Dermis microvascular lymphatic vessel endothelial cell (primary cell): Measurements from ENCODE around the gene GOLGA8N. TPM values are rescaled to one million over a fixed set of nuclear protein-coding genes. Genes with fewer than 3 reads are reported as not detected.
"Not testable (repeated sequence)": the region's sequence is repeated elsewhere in the genome, so short reads cannot be mapped to it uniquely, and the experiment has no call there.

Experiments
- DNase-seq, 2 donors: peaks; one replicate each; pipeline versions ENCODE4 v3.0.0 to v3.0.0-alpha.2; 2010; ENCODE audit warnings: low read depth in 2 of 2
- total RNA-seq: library from RNA; depleted of rRNA; stranded (reverse); fragments of >200 nt; gene quantifications from 2 replicates; pipeline ENCODE4 v1.2.1, GENCODE V29; 2014

GOLGA8N gene
- 0.39 and 1.0 TPM in 2 replicates for total RNA-seq

DNA sequence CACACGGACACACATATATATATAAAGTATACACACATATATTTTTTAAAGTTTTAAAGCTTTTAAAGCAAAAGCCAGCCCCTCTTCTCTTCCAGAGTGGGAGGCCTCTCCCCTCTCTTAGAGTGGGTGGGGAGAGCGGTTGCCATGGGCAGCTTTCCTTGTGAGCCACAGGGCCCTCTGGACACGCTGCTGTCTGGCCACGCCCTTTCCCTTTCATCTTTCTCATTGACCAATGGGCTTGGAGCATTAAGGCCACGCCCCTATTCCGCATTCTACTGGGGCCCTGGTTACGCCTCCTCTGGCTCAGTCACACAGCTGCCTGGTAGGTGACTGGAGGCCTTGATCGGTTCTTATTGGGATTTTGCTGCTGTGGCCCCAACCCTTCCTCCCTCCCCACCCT, at the start of gene GOLGA8N:
Gene GOLGA8N (plus strand): TSS at position 306 of the 400 bp plus-strand sequence.
- not testable (repeated sequence) for DNase-seq

DNA sequence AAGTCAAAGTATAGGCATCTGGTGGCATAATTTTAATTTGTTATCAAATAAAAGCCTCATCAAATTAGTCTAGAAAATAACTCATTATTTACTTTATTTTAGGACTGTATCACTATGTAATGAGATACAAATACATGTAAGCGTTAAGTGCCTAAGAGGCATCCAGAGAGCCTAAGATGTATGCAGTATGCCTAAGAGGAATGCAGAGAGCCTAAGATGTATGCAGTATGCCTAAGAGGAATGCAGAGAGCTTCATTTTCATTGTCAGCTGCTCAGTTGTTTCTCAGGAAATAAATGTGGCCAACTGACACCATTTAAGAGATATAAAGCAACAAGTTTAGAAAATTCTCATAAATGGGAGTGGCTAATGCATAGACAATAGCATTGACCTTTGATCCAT, 49.8 kb upstream of the GOLGA8N start:
- DNase-seq = not testable (repeated sequence)

DNA sequence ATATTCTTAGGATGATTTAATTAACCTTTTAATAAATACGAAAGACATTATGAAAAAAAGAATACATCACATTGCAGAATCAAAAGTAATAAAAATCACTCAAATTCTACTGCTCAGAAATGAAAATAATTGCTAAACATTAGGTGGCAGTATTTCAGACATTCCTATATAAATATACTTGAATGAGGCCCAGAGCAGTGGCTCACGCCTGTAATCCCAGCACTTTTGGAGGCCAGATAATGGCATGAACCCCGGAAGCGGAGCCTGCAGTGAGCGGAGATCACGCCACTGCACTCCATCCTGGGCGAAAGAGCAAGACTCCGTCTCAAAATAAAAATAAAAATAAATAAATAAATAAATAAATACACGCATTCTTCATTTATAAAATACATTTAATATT, 48.1 kb upstream of the GOLGA8N start:
- not testable (repeated sequence) for DNase-seq

- DNase-seq = not testable (repeated sequence)
Measured at GRCh38 chr15:32554587-32554986, 38.7 kb upstream of the GOLGA8N start.

DNA sequence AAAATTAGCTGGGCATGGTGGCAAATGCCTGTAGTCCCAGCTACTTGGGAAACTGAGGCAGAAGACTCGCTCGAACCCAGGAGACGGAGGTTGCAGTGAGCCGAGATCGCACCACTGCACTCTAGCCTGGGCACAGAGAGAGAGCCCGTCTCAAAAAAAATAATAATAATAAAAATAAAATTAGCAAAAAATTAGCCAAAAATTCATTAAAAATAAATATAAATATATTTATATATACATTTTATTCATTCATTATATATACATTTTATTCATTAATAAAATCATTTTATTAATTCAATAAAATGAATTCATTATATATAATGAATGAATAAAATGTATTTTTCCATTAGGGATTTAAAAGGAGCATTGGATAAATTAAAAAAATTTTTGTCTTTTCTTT, 31.1 kb upstream of the GOLGA8N start:
- not testable (repeated sequence) for DNase-seq

DNA sequence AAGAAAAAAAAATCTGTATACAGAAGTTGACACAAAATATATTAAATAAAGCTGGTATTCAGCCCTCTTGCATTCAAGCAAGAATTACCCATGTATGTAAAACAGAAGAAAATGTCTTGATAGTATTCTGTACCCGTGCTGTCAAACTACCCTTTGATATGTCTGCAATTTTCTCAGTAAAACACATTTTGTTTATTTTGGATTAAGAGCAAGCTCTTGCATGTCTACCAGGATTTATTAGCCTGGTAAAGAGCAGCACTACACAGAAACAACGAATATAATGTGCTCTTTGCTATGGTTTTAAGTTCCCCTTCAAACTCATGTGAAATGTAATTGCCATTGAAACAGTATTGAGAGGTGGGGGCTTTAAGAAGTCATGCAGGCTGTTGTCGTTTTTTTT, 24.3 kb upstream of the GOLGA8N start:
- not testable (repeated sequence) for DNase-seq

- DNase-seq = not testable (repeated sequence)
Measured at GRCh38 chr15:32578482-32578881, 14.8 kb upstream of the GOLGA8N start.

DNA sequence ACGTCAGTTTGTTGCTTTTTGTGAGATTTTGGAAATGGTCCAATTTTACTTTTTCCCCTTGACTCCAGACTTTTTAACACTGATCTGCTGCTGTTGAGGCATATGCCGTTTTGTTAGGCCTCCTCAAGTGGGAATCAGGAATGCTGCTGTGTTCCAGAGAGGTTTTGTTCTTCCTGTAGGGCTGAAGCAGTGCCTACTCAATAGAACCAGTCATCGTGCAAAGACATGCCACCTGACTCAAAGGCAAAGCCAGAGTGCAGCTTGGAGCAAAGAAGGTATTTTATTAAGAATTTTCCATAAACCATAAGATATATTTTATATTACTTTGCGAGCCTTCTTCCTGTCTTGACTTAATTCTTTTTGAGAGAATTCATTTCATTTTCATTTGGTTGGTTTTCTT, 7.4 kb upstream of the GOLGA8N start:
- not testable (repeated sequence) for DNase-seq

DNA sequence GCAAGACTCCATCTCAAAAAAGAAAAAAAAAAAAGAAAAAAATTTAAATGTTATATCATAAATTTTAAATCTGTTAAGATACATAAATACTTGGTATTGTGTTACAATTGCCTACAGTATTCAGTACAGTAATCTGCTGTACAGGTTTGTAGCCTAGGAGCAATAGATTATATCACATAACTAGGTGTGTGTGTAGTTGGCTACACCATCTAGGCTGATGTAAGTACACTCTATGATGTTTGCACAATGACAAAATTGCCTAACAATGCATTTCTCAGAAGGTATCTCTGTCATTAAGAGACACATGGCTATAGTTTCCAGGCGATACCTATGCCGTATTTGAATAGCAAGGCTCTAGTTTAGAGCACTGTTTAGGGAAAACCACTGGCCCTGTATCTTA, 16.3 kb downstream of the GOLGA8N start:
- DNase-seq = not testable (repeated sequence)

DNA sequence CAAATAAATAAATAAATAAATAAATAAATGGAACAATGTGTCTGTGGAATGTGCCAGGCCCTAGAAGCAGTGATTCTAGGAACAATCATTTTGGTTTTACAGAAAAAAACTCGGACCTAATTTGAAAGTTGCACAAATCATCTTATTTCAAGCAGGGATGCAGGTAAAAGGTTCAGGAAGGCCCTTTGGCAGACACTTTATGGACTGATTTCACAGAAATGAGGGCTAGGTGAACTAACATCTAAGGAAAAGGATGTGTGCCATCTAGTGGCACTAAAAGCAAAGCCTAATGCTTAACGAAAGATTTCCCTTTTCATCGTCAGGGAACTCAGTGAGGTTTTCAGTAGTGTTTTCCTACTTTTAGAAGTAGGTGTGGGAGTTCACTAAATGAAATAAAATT, 17.5 kb downstream of the GOLGA8N start:
- peak; percentile 55 to 66 for DNase-seq

GRCh38 chr15:32614712-32615050, 21.4 kb downstream of the GOLGA8N start:
- DNase-seq = not testable (repeated sequence)

DNA sequence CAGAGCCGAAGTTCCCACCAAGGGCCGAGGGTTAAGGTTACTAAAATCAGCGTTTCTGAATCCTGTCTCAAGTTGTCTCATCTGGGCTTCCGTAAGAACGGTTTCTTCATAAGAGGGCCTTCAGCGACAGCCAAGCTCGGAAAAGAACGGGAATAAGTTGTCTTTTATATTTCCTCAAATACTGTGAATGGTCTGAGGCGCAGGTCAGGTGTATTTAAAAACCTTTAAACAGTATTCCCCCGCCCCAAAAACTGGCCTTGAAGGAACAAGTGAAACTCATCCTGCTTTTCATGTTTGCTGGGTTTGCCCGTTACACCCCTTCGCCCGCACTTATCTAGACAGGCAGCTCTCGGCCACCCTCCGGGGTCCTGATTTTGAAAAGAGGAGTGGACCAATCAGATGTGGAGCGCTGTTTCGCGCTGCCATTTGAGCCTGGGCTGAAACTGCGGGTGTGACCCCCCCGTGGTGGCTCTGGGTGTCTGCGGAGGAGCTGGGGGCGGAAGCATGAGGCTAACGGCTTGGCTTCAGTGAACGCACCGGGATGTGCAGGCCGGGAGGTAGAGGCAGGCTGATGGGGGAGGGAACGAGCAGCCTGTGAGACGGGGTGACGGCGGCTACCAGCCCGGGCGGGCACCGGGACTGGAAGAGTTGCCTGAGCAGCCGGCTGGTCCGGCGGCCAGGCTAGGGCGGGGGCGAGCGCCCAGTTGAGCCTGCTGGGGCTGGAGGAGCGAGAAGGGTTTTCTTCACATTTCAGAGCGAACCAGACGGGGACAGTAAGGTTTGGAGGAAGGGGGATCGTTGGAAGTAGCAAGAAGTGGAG, 22.0 kb downstream of the GOLGA8N start, which contains the start of gene ARHGAP11A:
Gene ARHGAP11A (plus strand): TSS at position 454 of the 820 bp plus-strand sequence. CDS start 708 bp downstream, outside the sequence.
- DNase-seq = peak; percentile 76 to 83

GRCh38 chr15:32615871-32616426, 22.7 kb downstream of the GOLGA8N start:
- peak in 1 of 2 donors; percentile 14 for DNase-seq

- no peak for DNase-seq
Measured at GRCh38 chr15:32636410-32636809, 43.2 kb downstream of the GOLGA8N start.

DNA sequence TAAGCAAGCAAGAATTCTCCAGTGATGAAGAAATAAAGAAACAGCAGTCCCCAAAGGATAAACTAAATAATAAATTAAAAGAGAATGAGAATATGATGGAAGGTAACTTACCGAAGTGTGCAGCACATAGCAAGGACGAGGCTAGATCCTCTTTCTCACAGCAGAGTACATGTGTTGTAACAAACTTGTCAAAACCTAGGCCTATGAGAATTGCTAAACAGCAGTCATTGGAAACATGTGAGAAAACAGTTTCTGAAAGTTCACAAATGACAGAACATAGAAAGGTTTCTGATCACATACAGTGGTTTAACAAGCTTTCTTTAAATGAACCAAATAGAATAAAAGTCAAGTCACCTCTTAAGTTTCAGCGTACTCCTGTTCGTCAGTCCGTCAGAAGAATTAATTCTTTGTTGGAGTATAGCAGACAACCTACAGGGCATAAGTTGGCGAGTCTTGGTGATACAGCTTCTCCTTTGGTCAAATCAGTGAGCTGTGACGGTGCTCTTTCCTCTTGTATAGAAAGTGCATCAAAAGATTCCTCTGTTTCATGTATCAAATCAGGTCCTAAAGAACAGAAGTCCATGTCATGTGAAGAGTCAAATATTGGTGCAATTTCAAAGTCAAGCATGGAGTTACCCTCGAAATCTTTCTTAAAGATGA, 43.8 kb downstream of the GOLGA8N start:
- DNase-seq = no peak

GRCh38 chr15:32637704-32638103, 44.4 kb downstream of the GOLGA8N start:
- DNase-seq = no peak

GRCh38 chr15:32641517-32642059, 48.3 kb downstream of the GOLGA8N start, which contains the start of gene SCG5:
Gene SCG5 (plus strand): TSS chr15:32641710. CDS start chr15:32643593, 1,883 bp downstream.
- DNase-seq = no peak

DNA sequence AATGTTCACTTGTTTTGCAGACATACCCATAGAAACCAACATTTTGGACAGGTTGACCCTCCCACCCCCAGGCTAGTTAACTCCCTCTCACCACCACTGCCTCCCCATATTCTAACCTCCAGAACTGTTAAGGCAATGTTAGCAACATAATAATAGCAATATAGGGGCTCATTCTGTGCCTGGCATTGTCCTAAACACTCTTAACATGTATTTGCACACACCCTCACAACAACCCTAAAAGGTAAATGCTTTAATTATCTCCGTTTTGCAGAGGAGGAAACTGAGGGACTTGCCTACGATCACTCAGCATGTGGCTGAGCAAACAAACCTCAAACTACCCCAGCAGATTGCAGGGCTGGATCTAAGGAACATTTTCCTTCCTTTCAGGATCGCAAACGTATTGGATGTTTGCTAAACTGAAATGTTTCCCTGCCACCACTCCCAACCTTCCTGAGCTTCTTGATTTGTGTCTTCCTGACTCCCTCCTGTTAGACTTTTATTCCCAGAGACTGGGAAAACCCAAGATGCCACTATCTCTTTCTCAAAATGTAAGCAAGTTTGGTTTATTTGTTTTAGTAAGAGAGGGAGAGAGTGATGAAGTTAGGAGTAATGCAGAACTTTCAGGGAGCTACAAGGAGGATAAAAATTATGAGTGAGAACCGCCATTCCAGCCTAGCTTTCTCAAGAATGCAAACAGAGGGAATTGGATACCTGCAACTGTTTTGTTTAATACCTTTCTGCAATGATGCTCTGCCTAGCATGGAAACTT, 49.6 kb downstream of the GOLGA8N start:
- no peak for DNase-seq

GRCh38 chr15:32643907-32644445, 50.7 kb downstream of the GOLGA8N start:
- DNase-seq = peak in 1 of 2 donors; percentile 36

GRCh38 chr15:32646291-32646690, 53.0 kb downstream of the GOLGA8N start:
- DNase-seq = no peak

DNA sequence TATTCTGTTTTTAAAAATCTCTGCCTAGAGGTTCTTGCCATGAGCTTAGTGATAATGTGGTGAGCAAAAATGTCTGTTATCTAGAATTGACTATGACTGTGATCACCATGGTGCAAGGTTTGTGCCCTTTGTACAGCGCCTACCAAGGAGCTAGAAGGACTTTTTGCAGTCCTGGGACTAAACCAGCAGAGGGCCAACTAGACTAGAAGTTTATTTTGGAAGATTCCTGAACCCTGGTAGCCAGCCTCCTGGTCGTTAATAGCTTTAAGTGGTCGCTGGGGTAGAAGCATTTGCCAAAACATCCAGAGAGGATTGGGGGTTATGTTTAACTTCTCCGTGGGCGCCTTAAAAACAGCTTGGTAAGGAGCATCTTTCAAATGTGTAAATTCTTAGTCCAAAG, 56.1 kb downstream of the GOLGA8N start:
- DNase-seq = no peak
